SK-N-DZ (cell line): ENCODE data around the gene TNFSF11.
A peak's percentile ranks its signal among the peaks of the same experiment; 100 is the strongest.

ENCODE experiments used
- DNase-seq: peaks from one replicate; pipeline ENCODE4 v3.0.0-alpha.2; 2015; ENCODE audit warnings: low spot score

The TNFSF11 gene

DNA sequence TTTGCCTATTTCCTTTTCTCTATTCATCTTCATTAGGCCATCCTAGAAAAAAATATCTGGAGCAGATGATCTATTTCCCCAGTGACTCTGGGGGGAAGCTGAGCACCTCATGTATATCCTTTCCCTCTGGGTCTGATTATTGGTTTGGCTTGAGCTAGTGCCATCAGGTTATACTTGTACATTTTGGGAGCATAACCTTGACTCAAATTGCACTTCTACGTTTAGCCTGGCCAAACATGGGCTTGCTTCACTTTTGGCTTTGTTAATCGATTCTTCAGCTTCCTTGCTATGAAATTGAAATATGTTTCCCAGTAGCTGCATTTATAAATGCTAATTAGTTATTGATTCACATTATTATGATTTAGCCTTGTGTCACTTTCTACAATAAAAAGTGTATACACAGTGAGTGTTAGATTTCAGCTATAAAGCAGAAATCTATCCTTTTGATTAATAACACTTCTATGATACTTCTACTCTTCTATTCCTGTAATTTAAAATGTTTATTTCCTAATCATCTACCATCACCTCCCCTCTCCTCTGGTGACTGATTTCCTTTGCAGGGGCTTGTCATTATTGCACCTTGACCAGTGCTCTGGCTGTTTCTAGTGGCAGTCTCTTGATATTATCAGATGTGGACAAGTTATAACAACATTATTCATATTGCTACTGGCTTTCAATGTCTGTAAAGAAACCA lies 37.3 kb downstream of the TNFSF11 start:
- DNase-seq, result no peak

DNA sequence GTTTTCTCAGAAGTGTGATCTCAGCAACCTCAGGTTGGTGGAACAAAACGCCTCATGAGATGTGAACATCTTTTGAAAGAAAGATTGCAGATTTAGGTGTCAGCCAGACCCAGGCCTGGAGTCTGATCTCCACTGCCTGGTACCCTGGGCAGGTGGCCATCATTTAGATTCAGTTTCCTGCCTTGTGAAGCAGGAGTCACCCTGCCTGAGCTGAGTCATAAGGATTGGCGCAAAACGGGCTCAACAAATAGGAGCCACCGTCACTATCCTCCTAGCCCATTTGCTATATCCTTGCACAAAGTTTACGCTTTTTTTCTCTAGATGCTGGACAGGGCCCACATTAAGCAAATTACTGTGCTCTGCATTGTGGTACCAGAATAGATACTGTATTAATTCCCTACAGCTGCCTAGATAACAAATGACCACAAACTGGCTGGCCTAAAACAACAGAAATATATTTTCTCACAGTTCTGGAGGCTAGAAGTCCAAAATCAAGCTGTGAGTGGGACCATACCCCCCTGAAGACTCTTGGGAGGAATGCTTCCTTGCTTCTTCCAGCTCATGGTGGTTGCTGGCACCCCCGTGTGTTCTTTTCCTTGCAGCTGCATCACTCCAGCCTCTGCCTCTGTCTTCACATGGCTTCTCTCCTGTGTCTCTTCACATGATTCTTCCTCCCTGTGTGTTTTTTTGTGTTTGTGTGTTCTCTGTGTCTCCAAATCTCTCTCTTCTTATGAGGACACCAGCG lies 38.2 kb downstream of the TNFSF11 start:
- no peak for DNase-seq

DNA sequence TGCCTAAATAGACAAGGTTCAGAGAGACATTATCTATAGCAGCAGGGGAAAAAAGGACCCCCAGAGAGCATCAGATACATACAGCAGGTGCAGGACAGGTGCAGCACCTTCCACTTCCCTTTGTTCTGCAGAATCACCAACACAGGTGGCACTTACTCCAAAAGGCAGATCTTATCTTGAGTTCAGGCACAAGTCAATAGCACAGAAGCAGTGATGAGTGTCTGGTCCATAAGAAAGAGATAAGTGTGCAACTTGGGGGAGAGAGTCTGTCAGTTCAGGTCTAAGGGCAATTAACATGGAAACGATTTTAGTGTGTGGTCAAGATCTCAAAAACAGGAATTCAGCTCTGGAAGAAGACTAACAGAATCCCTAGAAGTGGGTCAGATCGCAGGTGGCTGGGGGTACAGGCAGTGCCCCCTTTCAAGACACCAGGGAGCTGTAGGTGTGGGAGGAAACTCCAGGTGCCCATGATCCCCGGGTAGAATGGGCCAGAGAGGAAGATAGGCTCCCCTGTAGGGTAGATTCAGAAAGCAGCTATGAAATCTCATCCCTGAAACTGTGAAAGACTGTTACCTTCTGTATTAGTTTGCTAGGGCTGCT lies 40.6 kb downstream of the TNFSF11 start:
- DNase-seq, result peak; percentile 45

DNA sequence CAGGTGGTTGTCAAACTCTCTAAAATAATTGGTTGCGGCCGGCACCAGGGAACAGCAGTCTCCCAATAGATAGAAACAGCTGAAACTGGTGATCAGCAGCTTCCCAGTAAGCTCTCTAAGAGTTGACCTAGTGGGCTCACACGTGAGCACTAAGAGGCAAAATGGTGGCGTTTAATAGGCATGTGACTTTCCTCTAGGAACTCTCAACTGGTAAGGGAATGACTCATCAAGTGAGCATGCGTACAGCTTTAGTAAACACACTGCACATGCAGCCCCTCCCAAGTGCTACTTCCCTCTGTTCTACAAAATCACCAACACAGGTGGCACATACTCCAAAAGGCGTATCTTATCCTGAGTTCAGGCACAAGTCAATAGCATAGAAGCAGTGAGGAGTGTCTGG lies 41.7 kb downstream of the TNFSF11 start:
- no peak for DNase-seq

DNA sequence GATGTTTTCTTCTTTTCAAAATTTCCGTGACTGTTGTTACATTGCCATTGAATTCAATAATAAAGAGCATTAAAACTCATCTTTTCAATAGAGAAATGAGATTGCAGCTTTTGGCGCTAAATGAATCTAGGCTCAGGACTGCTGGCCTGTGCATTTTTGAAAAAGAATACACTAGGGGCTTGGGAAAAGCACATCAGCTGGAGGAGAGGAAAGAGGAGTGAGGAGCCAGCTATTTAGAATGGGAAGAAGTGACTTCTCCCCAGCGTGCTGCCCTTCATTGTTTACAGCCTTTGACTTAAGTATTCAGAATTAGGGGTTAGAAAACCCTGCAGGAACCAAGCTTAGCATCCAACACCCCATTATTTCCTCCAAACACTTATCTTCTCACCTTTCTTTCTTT lies 43.3 kb downstream of the TNFSF11 start:
- no peak for DNase-seq

DNA sequence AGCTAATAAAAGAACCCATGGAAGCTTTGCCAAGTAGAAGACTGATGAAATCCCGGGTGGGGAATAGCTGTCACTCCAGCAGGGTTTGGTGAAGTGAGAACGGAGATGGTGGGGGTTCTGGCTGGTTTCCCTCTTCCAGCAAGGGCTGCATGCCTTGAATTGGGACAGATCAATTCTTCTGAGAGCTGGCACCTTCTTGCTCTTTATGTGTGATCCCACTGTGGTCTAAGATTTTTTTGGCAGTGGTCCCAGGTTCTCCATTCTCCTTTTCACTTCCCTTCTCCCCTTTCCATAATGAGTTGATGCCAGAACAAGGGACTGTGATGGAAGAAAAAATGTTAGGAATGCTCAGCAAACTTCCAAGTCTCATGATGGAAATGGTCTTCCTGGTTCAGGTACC lies 50.0 kb downstream of the TNFSF11 start:
- DNase-seq, result no peak

DNA sequence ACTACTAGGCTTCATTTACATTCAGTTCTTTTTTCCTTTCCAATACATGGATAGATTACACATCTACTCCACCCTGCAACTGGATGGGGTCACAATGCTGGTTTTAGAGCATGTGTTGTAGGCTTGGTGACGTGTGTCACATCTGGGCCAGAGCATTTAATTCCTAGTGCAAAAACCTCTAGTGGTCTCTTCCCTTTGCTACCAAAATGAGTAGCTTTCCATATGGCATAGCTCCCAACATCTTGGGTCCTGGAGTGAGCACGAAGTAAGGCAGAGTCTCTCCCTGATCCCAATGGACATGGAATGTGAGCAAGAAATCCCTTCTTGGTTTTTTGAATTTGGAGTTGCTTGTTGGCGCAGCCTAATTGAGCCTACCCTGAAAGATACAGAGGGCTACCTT lies 51.7 kb downstream of the TNFSF11 start:
- DNase-seq, result no peak

DNA sequence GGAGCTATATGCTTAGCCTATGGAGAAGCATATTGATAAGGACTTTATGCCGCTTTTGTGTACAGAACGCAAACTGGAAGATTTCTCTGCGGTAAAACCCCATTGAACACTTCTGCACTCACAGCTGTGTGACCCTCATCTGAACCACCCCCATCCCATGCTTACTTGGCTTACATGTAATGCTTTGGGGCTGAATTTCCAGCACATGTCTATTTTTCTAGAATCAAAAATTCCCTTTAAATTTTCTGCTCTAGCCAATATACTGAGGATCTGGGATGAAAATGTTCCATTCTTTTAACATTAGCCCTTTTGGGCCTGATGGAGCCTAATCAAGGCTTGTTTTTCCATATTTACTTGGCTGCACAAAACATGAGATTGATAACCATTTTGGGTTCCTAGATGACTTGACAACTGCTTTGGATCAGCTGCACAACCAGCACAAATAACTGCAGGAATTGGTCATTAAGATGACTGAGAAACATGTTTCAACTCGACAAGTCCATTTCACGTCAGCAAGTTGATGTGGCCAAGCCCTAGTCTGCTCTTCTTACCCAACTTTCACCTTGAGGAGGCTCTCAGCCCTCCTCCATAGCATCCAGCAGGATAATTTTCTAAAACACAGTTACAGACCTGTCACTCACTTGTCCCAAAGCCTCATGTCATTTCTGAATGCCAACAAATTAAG lies 52.4 kb downstream of the TNFSF11 start:
- no peak for DNase-seq

DNA sequence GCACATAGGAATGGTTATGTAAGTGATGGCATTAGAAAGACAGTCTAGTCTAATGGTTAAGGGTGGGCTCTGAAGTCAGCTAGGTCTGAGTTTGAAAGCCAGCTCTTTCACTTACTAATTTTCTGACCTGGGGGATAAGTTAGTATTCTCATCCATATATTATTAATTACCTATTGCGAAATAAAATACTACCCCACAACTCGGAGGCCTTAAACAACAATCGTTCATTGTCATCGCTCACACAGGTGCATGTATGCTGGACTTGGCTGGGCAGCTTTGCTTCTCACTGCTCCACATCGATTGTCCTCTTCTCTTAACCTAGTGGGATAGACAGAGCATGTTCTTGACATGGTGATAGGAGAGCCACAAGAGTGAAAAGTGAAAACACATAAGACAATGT lies 54.7 kb downstream of the TNFSF11 start:
- DNase-seq, result no peak

DNA sequence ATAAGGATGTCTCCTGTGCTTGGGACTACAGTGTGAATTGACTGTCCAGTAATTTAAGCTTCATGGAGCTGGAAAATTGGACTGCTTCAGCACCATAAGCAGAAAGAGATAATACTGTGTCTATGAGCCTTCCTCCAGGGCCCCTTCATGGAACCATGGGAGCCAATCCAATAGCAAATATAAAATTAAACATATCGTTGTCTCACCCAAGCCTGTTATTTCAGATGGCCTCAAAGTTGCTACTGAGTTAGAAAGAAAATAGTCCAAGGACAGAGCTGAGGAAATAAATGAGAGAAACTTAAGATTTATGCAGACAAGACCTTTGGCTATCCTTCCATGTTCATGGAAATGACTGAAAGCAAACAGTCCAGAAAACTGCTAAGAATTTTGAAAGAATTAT lies 57.2 kb downstream of the TNFSF11 start:
- no peak for DNase-seq

DNA sequence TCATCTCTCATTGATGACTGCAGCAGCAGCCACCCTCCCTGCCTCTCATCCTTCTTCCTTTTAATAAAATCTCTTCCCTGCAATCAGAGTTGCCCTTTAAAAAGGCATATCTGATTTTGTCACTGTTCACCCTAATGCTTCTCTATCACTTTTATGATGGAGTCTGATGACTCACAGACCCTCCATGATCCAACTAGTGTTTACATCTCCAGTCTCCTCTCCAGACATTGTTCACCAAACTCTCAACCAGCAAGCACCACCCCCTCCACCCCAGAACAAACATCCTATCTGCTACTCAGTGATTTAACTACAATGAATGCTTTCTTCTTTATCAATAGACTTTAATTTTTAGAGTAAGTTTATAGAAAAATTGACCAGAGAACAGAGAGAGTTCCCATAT lies 59.5 kb downstream of the TNFSF11 start:
- DNase-seq, result peak; percentile 45

DNA sequence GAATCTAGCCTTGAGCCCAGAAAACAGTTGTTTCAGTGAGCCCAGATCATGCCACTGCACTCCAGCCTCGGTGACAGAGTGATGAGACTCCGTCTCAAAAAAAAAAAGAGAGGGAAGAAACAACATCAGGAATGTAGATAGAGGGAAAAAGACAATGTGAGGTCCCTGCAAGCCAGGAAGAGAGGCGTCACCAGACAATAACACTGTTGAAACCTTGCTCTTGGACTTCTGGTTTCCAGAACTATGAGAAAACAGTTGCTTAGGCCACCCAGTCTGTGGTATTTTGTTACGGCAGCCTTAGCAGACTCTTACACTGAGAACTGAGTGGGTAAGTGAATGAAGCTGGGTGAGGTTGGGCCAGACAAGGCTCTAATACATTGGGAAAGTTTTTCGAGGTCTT lies 64.1 kb downstream of the TNFSF11 start:
- no peak for DNase-seq

DNA sequence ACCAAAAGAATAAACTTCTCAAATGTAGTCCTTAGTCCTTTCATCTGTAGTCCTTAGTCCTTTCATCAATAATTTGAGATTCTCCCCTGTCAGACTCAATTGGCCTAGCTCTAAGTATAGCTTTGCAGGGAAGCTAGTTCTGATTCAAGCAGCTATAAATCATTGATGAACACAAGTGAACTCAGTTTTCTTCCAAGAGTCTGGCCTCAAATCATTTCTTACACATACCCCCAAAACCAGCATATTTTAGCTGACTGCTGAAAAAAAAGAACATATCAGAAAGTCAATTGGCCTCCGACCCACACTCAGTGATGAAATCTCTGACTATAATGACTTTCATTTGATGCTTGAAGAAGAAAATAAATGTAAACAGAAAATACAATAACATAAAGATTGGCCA lies 64.9 kb downstream of the TNFSF11 start:
- DNase-seq, result no peak

DNA sequence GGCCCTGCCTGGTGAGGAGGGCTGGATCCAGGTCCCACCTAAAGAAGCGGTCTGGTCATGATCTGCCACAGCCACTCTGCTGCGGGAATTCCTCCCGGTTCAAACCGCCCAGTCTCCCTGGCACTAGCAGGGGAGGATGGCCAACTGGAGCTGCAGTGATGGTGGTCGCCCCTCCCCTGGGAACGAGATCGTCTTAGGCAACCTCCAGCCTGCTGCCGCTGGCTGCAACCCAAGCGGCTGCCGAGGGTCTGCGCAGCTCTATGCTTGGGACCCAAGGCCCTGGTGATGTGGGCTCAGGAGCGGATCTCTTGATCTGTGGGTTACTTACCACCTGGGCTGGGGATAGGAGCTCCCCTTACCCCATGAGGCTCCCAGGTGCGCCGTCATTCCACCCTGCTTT lies 69.1 kb downstream of the TNFSF11 start:
- DNase-seq, result no peak

DNA sequence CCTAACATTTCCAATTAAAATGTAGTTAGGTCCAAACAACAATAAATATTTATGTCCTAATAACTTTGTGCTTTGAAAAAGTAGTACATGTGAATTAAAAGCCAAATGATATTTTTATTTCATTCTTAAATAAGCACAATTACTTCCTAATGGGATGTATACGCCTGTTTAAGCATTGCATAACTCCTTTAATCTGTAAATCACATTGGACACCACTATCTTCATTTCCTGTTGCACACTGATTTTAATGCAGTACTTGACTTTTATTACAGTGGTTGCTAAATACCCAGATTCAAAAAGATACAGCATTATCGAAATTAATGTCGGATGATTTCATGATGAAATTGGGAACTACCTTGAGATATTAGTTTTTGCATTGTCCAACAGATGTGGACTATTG lies 70.9 kb downstream of the TNFSF11 start:
- DNase-seq, result no peak

DNA sequence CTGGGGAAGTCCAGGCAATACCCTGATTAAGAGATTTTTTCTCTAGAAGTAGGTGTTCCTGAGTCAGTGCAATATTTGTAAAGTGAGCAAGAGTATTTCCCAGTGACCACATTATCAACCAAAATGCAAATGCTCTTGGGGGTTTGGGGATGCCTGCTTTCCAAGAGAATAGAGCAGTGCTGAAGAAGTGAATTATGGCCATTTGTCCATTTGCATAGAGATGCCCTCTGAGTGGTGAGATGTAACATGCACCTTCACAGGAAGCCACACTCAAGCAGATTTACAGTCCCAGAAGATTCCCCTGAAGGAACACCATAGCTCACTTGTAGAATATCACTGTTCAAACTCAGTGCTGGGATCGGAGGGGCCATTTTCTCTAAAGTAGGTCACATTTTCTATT lies 71.8 kb downstream of the TNFSF11 start:
- DNase-seq, result no peak

DNA sequence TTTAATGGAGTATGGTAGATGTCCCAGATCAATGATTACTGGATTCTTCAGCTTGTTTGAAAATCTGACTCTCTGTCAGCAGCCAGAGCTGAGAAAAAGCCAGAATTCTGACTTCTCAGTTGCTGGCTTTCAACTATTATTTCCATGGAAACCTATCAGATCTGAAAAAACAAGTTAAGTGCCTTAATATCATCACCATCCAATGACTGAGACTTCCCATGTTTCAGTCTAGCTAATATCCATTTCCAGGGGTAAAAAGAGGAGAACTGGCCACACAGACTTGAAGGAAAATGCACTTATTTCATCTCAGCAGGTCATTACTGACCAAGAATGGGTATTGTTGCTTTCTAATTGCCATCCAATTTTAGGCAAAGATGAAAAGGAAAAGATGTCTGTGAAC lies 75.2 kb downstream of the TNFSF11 start:
- no peak for DNase-seq

DNA sequence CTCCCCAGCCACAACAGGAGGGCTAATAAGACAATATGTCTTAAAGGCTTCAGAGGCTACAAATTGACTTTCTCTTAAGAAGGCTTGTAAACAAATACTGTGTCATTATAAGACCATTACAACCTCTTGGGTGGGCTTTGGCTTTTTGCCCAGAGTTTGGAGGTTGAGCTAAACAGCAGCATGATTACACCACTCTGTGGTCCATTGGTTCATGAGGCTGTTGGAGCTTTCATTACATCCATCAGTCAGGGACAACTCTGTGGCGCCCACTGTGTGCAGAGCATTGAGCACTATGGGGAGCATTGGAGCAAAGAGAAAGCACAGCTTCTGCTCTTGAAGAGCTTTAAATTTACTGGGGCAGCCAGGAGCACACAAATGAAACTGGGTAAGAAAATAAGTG lies 75.9 kb downstream of the TNFSF11 start:
- no peak for DNase-seq

DNA sequence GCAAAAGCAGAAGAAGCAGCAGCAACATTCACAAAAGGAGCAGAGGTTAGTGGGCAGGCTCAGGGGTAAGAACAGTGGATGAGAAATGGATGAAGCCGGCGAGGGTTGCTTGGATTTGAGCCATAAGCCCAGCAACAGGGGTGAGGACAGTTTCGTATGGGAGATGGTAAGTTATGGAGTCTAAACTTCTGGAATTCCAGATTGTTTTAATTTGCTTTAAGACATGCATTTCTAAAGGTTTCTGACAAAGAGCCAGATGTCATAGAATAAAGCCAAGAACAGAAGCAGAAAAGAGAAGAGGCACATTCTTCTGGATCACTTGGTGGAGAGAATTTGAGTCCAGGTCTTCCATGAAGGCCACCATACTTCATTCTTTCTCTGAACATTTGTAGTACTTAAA lies 76.6 kb downstream of the TNFSF11 start:
- no peak for DNase-seq

DNA sequence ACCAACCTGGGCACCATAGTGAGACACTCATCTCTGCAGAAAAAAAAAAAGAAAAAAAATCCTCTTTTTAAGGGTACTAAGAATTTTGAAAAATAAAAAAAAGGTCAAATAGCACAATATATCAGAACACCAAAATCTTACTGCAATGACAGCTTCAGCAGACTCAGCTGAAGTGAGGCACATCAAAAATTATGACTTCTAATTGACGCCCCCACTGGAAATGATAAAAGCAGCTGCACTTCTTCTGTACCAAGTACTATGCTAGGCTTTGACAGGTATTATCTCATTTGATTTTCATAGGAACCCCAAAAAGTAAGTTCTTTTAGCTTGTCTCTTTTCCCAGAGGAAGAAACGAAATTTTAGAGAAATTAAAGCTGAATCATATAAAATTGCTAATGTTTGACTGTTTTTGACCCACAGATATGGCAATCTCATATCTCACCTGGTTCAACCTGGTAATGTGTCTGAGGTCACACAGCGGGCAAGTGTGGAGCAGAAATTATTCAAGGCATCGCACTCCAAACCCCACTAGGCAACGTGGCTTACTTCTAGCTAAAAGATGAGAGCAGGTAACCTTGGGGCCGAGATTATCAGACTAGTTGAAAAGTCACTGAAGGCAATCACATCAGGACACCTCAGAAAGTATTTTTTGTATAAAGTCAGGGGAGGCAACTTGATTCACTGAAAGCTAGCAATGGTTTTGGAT lies 78.1 kb downstream of the TNFSF11 start:
- no peak for DNase-seq

DNA sequence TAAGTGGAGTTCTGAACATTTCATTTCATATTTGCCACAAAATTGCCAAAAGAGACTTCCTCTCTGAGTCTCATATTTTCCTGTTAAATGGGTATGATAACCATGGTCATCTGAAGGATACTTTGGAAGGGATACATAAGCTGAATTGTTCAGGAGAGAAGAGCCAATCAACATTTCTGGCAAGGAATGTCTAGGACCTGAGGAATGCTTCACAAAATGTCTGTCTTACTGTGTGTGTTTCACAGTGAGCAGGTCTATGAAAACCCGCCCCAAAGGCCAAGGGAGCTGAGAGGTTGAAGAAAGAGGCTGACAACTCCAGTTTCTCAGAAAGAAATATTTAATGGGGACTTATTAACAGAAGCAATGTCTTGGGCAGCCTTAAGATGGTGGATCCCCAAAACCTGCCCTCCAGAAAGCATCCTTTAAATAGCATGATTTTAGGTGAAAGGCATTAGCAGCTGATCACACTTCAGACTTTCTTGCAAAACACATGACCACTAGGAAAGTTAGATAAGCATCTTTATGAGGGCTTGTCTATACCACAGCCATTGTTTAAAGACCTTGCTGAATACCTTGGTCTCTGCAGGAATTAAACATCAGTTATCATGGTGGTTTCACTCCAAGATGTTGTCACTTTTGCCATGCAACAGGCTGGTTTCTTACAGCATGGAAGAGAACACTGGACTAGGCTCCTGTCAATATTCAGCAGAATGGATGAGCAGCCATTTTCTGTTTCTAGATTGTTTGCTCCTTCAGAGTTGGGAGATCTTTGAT lies 78.9 kb downstream of the TNFSF11 start:
- DNase-seq, result no peak
